Fibroblast of lung (primary cell): ENCODE results near the gene PTPRU. TPM values are rescaled to one million over a fixed set of nuclear protein-coding genes. Genes with fewer than 3 reads are reported as not detected.

ENCODE experiments used
- DNase-seq, 2 donors: peaks; one replicate each; pipeline versions ENCODE4 v3.0.0 to v3.0.0-alpha.2; 2010; ENCODE audit warnings: low read depth in 2 of 2
- H2AFZ ChIP-seq: 2 replicates; pipeline ENCODE4 v1.5.1; 2012; ENCODE audit warnings: low read length, control low read depth, inconsistent platforms
- H3K27ac ChIP-seq: 2 replicates; pipeline ENCODE4 v1.5.1; 2011; ENCODE audit warnings: low read length, control low read depth; ENCODE audit not compliant: insufficient read depth
- H3K27me3 ChIP-seq: 2 replicates; pipeline ENCODE4 v1.5.1; 2011; ENCODE audit warnings: mild to moderate bottlenecking, low read length; ENCODE audit not compliant: control insufficient read depth, insufficient read depth
- H3K36me3 ChIP-seq: 2 replicates; pipeline ENCODE4 v1.5.1; 2011; ENCODE audit warnings: low read length; ENCODE audit not compliant: control insufficient read depth, insufficient read depth
- H3K4me1 ChIP-seq: 2 replicates; pipeline ENCODE4 v1.5.1; 2011; ENCODE audit warnings: low read length; ENCODE audit not compliant: control insufficient read depth, insufficient read depth; ENCODE audit errors: extremely low read depth
- H3K4me2 ChIP-seq: 2 replicates; pipeline ENCODE4 v1.5.1; 2011; ENCODE audit warnings: low read length, control low read depth; ENCODE audit not compliant: insufficient read depth; ENCODE audit errors: extremely low read depth
- H3K4me3 ChIP-seq, 4 experiments: fragments of 200-600 bp in 1 of 4; sonication (generic) in 1 of 4; replicated peaks in 1 of 4; 2 replicates each; pipeline ENCODE4 v1.5.1; 2011 to 2016; ENCODE audit warnings: low read length in 4 of 4, low read depth in 3 of 4, mild to moderate bottlenecking in 3 of 4, control low read depth in 2 of 4, inconsistent platforms in 1 of 4, mixed read lengths in 1 of 4; ENCODE audit not compliant: insufficient read depth in 1 of 4; ENCODE audit errors: control extremely low read depth in 1 of 4
- H3K79me2 ChIP-seq: 2 replicates; pipeline ENCODE4 v1.5.1; 2012; ENCODE audit warnings: mild to moderate bottlenecking, low read length, inconsistent platforms; ENCODE audit not compliant: control insufficient read depth, insufficient read depth
- H3K9ac ChIP-seq: 2 replicates; pipeline ENCODE4 v1.5.1; 2011; ENCODE audit warnings: mild to moderate bottlenecking, low read length, control low read depth; ENCODE audit not compliant: insufficient read depth
- H3K9me3 ChIP-seq: 2 replicates; pipeline ENCODE4 v1.5.1; 2012; ENCODE audit warnings: low read depth, low read length; ENCODE audit not compliant: control insufficient read depth, insufficient read depth
- H4K20me1 ChIP-seq: 2 replicates; pipeline ENCODE4 v1.5.1; 2011; ENCODE audit warnings: low read length; ENCODE audit not compliant: control insufficient read depth, insufficient read depth; ENCODE audit errors: extremely low read depth
- EZH2 ChIP-seq: IDR thresholded peaks from 2 replicates; pipeline ENCODE4 v1.5.1; 2012; ENCODE audit warnings: low read length, control low read depth, mild to moderate bottlenecking; ENCODE audit errors: missing control alignments
- polyA plus RNA-seq, 2 donors: library from polyadenylated mRNA; depleted of rRNA in 1 of 2; stranded (reverse) in 1 of 2; unstranded in 1 of 2; fragments of >200 nt; gene quantifications; 2 replicates each; pipeline ENCODE4 v1.2.1, GENCODE V29; 2011 to 2012; ENCODE audit warnings: missing spikeins in 1 of 2
- total RNA-seq: library from RNA; depleted of rRNA; stranded (reverse); fragments of >200 nt; gene quantifications from 2 replicates; pipeline ENCODE4 v1.2.1, GENCODE V29; 2014
- TF ChIP-seq, protein P1 (sequence below), 2 donors: IDR thresholded peaks in 1 of 2; conservative IDR thresholded peaks in 1 of 2; 1 replicate in 1 of 2; 2 replicates in 1 of 2; pipeline ENCODE4 v1.5.1; 2011 to 2012; ENCODE audit warnings: low read length in 2 of 2, control low read depth in 1 of 2, inconsistent platforms in 1 of 2, low read depth in 1 of 2, mild to moderate bottlenecking in 1 of 2

The PTPRU gene
- total and polyA plus RNA-seq, 2 donors (not counting 1 experiment from before 2014, with no cell fraction given), result 1.4 to 25.8 TPM

DNA sequence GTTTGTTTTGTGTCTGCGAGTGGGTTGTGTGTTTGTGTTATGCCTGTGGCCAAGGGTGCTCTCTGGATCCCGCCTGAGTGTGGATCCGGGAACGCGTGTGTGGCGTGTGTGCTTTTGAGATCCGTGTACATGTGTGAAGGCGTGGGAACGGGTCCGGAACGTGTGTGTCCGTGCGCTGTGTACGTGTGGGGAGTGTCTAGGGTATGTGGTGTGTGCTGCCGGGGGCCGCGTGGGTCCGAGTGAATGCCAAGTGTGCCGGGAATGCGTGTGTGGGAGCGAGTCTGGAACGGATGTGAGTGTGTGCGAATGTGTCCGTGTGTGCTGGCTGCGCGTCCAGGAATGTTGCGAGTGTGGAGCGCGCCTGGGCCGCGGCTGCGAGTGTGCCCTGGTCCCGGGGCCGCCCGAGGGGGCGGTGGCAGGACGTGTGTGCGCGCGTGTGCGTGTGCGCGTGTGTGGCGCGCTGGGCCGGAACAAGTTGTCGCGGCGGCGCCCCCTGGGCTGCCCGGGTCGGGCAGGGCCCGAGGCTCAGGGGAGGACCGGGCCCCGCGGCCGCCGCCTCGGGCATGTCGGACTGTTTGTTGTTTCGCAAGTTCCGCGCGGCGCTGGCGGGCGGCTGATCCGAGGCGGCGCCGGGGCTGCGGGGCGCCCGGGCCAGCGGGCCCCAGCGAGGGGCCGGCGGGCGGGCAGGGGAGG, 953 bp downstream of the PTPRU start:
- Histone ChIP-seq H3K27me3 (peaks cover 27% of the 10 kb centered on the region), H4K20me1 (no peaks in the 10 kb centered on the region), H3K4me2 (peak overlapping the region; percentile 93), H3K79me2 (no peaks in the 10 kb centered on the region), H3K36me3 (no peaks in the 10 kb centered on the region), H3K4me3 (peak overlapping the region; percentile 40 to 63 (median 56)), H3K4me1 (peaks cover 8% of the 10 kb centered on the region), H3K9me3 (no peaks in the 10 kb centered on the region), H3K27ac (no peak overlapping the region), H2AFZ (peak overlapping the region; percentile 70), H3K9ac (peak overlapping the region; percentile 23)
- TF ChIP-seq, protein P1, sequence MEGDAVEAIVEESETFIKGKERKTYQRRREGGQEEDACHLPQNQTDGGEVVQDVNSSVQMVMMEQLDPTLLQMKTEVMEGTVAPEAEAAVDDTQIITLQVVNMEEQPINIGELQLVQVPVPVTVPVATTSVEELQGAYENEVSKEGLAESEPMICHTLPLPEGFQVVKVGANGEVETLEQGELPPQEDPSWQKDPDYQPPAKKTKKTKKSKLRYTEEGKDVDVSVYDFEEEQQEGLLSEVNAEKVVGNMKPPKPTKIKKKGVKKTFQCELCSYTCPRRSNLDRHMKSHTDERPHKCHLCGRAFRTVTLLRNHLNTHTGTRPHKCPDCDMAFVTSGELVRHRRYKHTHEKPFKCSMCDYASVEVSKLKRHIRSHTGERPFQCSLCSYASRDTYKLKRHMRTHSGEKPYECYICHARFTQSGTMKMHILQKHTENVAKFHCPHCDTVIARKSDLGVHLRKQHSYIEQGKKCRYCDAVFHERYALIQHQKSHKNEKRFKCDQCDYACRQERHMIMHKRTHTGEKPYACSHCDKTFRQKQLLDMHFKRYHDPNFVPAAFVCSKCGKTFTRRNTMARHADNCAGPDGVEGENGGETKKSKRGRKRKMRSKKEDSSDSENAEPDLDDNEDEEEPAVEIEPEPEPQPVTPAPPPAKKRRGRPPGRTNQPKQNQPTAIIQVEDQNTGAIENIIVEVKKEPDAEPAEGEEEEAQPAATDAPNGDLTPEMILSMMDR (conservative IDR thresholded peaks at IDR 0.05 in 1 of 2, IDR thresholded peaks at IDR 0.05 in 1 of 2; ENCODE audit: low read depth in 1 of 2, low read length in 2 of 2), result no peak
- TF ChIP-seq EZH2, result peak; percentile 99
- DNase-seq, result peak; percentile 41 to 70

- peak overlapping the region; percentile 54 for H3K4me2 ChIP-seq
- no peak overlapping the region for H3K27ac ChIP-seq
- no peaks in the 10 kb centered on the region for H3K9me3 ChIP-seq
- peak; percentile 29 to 43 for DNase-seq
- no peaks in the 10 kb centered on the region for H3K36me3 ChIP-seq
- H3K79me2 ChIP-seq, result no peaks in the 10 kb centered on the region
- peaks cover 8% of the 10 kb centered on the region for H3K4me1 ChIP-seq
- peak overlapping the region in 3 of 4 experiments; percentile 4 to 48 (median 33) for H3K4me3 ChIP-seq
- no peaks in the 10 kb centered on the region for H4K20me1 ChIP-seq
- TF ChIP-seq, protein P1 (conservative IDR thresholded peaks at IDR 0.05 in 1 of 2, IDR thresholded peaks at IDR 0.05 in 1 of 2; ENCODE audit: low read depth in 1 of 2, low read length in 2 of 2), result no peak
- TF ChIP-seq EZH2, result peak; percentile 90
- H2AFZ ChIP-seq, result peak overlapping the region; percentile 53
- H3K27me3 ChIP-seq, result peaks cover 27% of the 10 kb centered on the region
- H3K9ac ChIP-seq, result no peak overlapping the region
These were observed 1.7 kb downstream of the PTPRU start for GRCh38 chr1:29237852-29238619.

DNA sequence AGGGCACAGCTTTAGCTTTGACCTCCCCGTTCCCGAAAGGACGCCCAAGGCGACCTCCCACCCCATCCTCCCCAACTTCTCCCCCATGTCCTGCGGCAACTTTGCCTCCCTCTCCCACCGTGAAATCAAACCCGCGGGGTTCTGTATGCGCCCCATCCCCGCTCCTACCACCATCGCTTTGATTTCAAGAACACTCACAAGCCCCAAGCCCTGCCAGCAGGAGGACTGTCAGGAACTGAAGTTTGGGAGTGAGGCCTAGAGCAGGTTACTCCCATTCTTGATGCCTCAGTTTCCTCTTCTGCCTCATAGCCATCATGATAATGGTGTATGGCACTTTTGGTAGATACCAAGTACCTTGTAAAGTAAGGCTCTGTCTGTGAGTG, 2.3 kb downstream of the PTPRU start:
- Histone ChIP-seq H2AFZ (no peak overlapping the region), H3K4me3 (peak overlapping the region in 1 of 4 experiments; percentile 48), H3K4me1 (peaks cover 8% of the 10 kb centered on the region), H3K79me2 (no peaks in the 10 kb centered on the region), H3K27me3 (peaks cover 27% of the 10 kb centered on the region), H3K36me3 (no peaks in the 10 kb centered on the region), H3K9ac (no peak overlapping the region), H3K27ac (no peak overlapping the region), H3K9me3 (no peaks in the 10 kb centered on the region), H4K20me1 (no peaks in the 10 kb centered on the region), H3K4me2 (no peak overlapping the region)
- DNase-seq, result no peak
- TF ChIP-seq, protein P1 (conservative IDR thresholded peaks at IDR 0.05 in 1 of 2, IDR thresholded peaks at IDR 0.05 in 1 of 2; ENCODE audit: low read depth in 1 of 2, low read length in 2 of 2), result no peak
- no peak for TF ChIP-seq EZH2
